NCI-H187 (cell line): Measurements from ENCODE around the gene EVC.
"Not testable (repeated sequence)": the region's sequence is repeated elsewhere in the genome, so short reads cannot be mapped to it uniquely, and the experiment has no call there.

ENCODE experiments used
- DNase-seq, 2 experiments: peaks; one replicate each; lab custom pipeline; 2025; lab: John Stamatoyannopoulos, UW

The EVC gene

GRCh38 chr4:5708449-5709206 is 2.4 kb upstream of the EVC start, which contains the start of gene EVC2:
EVC2 (minus strand) TSS chr4:5708559; CDS start chr4:5708513, 46 bp downstream.
- no peak for DNase-seq

GRCh38 chr4:5709207-5709575 is 1.8 kb upstream of the EVC start:
- no peak for DNase-seq

- no peak for DNase-seq
These were observed 688 bp upstream of the EVC start for GRCh38 chr4:5710065-5710960.

- DNase-seq, result no peak
These were observed 631 bp downstream of the EVC start for GRCh38 chr4:5711479-5712184.

- no peak for DNase-seq
These were observed 1.5 kb downstream of the EVC start for GRCh38 chr4:5712517-5712916.

- no peak for DNase-seq
These were observed 1.9 kb downstream of the EVC start for GRCh38 chr4:5712931-5713330.

- DNase-seq, result no peak
These were observed 2.9 kb downstream of the EVC start for GRCh38 chr4:5713861-5714260.

GRCh38 chr4:5715357-5715756 is 4.4 kb downstream of the EVC start:
- DNase-seq, result no peak

GRCh38 chr4:5716391-5716790 is 5.4 kb downstream of the EVC start:
- DNase-seq, result no peak

GRCh38 chr4:5717449-5718158 is 6.6 kb downstream of the EVC start:
- no peak for DNase-seq

- no peak for DNase-seq
These were observed 7.4 kb downstream of the EVC start for GRCh38 chr4:5718411-5718810.

- no peak for DNase-seq
These were observed 8.5 kb downstream of the EVC start for GRCh38 chr4:5719350-5720055.

GRCh38 chr4:5720157-5720850 is 9.3 kb downstream of the EVC start:
- DNase-seq, result no peak

- DNase-seq, result no peak
These were observed 10.0 kb downstream of the EVC start for GRCh38 chr4:5720980-5721379.

- DNase-seq, result no peak
These were observed 10.9 kb downstream of the EVC start for GRCh38 chr4:5721923-5722322.

- no peak for DNase-seq
These were observed 11.3 kb downstream of the EVC start for GRCh38 chr4:5722328-5722727.

- DNase-seq, result no peak
These were observed 13.4 kb downstream of the EVC start for GRCh38 chr4:5724377-5724776.

GRCh38 chr4:5728412-5728811 is 17.4 kb downstream of the EVC start:
- not testable (repeated sequence) for DNase-seq

- DNase-seq, result no peak
These were observed 19.4 kb downstream of the EVC start for GRCh38 chr4:5730436-5730835.
